Nucleus accumbens (tissue), 56 donors: ENCODE results near the gene FOXO3.
"Not testable (repeated sequence)": the region's sequence is repeated elsewhere in the genome, so short reads cannot be mapped to it uniquely, and the experiment has no call there.

ENCODE experiments used
- DNase-seq, 56 donors: peaks; one replicate each; lab custom pipeline; 2025; lab: John Stamatoyannopoulos, UW

The FOXO3 gene

DNA sequence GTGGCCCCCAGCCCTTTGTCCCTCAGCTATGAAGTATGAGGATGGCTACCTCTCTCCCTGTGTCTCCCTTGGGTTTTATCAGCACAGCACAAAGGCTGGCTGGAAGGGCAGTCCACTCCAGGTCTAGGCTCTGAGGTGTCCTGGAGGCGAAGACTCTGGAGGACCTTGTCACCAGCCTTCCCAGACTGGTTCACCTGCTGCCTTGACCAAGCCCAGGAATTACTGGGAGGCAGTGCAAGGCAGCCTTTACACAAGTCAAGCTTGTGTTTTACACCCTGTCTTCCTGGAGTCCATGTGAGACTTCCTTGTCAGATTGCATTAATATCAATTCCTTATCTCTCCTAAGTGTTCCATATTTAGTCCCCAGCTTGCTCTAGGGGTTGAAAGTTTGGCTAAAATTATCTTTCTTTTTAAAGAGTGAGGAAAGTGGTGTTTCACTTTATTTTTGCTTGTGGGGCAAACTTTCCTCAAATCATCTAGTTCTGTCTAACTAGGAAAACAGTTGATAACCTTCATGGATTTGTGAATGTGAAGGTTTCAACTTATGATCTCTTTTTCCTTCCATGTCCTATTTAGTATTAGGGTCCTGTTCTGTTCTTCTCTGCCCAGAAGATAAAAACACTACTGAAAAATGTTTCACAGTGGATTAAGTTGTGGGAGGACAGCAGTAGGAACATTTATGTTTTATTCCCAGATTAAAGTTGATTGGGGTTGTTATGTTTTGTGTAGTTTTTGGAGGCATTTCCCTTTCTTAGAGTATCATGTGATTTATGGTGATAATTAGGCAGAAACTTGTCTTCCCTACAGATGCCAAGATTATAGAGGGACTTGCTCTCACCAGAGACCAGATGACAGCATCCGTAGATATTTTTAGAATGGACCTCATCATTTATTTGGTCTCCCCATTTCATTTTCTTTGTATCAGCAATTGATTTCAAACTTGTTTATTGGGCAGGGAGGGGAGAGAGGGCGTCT lies 114.8 kb downstream of the FOXO3 start:
- DNase-seq: no peak

DNA sequence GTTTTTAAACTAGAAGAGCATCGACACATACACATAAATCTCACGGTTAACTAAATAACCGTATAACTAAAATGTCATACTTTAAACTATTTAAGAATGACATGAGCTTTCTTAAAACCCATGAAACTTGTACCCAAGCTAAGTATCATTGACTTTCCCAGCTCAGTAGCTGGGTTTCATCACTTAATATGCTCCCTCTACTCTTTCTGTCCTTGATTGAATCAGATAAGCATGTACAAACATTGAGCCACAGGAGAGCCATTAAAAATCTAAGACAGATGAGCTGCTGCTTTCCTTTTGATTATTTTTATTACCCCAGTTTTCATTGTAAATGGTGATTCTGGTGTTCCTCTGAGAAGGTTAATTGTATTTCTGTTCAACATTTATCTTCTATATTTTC lies 115.8 kb downstream of the FOXO3 start:
- DNase-seq: no peak

DNA sequence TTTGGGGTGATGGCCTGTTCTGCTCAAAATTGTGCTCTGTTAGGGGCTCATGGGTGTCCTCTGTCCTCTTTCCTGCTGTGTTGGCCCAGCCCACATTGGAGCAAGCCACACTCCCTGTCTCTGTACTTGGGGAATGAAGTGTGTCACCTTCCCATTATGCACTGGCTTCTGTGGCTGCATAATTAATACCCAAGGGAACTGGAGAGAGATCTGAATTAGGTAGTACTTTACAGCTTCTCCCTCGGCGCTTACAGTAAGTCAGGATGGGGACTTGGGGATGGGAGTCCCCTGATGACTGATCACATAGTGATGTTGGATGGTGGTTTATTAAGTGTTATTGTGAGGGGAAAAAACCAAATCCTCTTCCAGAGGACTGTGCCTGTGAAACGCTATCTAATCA lies 116.6 kb downstream of the FOXO3 start:
- no peak for DNase-seq

DNA sequence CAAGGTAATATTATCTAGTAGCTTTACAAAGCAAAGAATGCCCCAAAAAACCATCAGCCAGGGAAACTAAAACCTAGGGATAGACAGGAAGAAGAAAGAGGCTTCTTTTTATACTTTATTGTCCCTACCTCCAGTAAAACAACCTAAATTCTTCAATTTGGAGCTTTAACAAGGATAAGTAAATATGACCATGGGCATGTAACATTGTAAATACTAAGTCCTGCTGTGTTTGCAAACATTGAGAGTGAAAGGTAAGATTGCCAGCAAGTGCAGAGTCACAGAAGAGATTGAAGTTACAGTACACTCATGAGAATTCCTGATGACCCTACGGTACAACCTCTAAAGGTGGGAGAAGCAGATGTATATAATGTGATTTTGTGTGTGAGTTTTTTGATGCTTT lies 117.2 kb downstream of the FOXO3 start:
- DNase-seq: no peak

DNA sequence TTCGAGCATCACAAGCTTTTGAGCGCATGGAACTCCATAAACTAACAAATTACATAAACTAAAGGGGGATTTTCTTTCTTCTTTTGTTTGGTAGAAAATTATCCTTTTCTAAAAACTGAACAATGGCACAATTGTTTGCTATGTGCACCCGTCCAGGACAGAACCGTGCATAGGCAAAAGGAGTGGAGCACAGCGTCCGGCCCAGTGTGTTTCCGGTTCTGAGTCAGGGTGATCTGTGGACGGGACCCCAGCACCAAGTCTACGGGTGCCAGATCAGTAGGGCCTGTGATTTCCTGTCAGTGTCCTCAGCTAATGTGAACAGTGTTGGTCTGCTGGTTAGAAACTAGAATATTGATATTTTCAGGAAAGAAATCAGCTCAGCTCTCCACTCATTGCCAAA lies 119.6 kb downstream of the FOXO3 start:
- peak in 1 of 56 donors; percentile 45 for DNase-seq

DNA sequence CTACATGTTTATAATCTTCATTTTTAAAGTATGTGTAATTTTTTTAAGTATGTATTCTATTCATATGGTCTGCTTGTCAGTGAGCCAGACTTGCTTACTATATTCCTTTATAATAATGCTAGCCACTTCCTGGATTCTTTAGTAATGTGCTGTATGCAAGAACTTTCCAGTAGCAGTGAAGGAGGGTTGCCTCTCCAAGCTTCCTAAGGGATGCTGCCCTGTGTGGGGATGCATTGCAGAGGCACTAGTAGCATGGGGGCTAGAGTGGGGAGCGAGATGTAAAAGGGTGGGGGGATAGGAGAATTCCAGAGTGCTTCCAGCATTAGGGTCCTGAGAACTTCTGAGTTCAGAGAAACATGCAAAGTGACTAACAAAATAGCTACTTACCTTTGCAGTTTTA lies 121.0 kb downstream of the FOXO3 start:
- not testable (repeated sequence) for DNase-seq

DNA sequence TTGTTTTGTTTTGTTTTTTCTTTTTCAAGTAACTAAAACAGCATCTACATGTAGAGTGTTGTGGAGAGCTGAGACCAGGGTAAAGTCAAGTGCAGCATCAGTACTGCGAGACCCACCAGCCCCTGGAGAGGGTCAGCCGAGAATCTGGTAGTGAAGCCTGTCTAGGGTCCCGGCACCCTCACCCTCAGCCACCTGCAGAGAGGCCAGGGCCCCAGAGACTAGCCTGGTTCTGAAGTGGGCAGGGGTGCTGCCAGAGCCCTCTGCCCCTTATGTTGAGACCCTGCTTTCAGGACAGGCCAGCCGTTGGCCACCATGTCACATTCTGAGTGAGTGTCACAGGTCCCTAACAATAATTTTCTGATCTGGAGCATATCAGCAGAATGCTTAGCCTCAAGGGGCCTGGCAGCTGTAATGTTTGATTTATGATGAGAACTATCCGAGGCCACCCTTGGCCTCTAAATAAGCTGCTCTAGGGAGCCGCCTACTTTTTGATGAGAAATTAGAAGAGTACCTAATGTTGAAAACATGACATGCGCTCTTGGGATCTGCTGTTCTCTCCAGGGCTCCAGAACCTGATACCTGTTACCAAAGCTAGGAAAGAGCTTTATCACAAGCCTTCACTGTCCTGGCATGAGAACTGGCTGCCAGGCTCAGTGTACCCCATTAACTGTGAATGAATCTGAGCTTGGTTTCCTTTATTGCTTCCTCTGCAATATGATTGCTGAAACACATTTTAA lies 121.8 kb downstream of the FOXO3 start:
- DNase-seq: not testable (repeated sequence)

DNA sequence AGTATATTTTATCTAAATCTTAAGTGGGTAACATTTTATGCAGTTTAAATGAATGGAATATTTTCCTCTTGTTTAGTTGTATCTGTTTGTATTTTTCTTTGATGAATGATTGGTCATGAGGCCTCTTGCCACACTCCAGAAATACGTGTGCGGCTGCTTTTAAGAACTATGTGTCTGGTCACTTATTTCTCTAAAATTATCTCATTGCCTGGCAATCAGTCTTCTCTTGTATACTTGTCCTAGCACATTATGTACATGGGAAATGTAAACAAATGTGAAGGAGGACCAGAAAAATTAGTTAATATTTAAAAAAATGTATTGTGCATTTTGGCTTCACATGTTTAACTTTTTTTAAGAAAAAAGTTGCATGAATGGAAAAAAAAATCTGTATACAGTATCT lies 123.3 kb downstream of the FOXO3 start:
- DNase-seq: not testable (repeated sequence)

DNA sequence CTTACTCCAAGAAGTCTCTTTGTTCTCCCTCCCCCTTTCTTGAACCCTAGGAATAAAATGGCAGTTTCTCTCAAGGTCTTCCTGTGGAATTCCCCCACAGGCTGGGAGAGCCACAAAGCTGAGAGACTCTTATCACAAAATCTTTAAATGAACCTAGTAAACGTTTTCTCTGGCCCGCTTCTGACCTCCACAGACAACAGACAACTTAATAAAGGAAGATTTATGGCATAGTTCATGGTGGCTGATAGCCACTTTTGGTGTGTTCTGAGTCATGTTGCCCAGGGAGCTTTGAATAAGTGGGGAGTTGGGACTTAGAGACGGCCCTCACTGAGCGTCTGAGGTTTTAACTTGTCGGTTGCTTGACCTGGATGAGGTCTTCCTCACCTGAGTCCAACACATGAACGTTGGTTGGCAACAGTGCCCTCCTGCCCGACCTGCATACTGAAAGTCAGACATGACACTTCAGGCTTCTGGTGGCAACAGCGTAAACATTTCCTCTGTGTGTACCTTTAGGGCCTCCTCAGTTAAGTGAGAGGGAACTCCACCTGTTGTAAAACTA lies 124.1 kb downstream of the FOXO3 start:
- DNase-seq: no peak

DNA sequence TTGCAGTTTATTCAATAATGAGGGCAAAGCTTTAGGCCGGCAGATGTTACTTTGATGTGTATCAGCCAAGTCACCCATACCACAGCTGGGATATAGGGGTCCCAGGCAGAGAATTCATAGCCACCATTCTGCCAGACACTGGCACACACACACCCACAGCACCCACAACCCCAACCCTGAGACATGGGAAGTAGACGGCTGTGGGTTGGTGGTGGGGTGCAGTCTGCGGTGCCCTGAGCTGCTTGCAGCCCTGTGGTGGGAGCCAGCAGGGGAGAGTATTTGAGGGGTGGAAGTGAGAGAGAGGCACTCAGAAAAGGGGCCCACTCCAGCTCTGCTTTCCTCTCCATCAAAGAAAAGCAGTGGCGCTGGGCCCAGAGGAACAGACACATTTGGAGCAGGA lies 125.3 kb downstream of the FOXO3 start:
- no peak for DNase-seq

DNA sequence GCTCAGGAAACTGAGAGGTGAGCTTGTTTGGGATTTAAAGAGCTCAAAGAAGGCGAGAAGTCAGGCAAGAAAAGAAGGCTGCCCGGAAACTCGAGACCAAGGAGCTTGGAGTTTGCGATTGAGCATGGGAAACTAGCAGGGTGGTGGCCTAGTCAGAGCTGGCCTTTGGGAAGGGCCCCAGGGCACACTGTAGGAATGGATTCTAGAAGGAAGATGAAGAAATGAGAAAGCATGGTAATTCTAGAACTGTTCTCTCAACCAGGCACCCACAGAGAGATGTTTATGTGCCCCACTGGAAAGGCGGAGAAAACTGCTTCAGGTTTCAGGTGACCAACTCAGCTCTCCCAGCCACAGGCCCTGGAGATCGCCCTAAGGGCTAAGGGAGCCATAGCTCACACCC lies 126.2 kb downstream of the FOXO3 start:
- no peak for DNase-seq

DNA sequence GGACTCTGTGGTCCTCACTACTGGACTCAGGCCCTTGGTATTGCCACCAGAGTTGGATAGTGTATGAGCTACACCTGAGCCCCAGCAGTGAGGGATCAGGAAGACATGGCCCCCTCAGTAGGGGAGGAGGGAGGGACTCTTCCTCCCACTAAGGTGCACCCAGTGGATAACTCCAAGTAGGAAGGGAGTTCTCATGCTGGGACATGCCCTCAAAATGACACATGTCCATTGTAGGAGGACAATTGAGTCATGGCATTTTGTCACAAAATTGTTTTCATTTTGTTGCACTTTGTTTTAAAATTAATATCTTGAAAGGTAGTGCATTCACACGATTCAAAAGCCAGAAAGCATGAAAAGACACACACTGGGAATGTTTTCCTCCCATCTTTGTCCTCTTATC lies 127.2 kb downstream of the FOXO3 start:
- no peak for DNase-seq

DNA sequence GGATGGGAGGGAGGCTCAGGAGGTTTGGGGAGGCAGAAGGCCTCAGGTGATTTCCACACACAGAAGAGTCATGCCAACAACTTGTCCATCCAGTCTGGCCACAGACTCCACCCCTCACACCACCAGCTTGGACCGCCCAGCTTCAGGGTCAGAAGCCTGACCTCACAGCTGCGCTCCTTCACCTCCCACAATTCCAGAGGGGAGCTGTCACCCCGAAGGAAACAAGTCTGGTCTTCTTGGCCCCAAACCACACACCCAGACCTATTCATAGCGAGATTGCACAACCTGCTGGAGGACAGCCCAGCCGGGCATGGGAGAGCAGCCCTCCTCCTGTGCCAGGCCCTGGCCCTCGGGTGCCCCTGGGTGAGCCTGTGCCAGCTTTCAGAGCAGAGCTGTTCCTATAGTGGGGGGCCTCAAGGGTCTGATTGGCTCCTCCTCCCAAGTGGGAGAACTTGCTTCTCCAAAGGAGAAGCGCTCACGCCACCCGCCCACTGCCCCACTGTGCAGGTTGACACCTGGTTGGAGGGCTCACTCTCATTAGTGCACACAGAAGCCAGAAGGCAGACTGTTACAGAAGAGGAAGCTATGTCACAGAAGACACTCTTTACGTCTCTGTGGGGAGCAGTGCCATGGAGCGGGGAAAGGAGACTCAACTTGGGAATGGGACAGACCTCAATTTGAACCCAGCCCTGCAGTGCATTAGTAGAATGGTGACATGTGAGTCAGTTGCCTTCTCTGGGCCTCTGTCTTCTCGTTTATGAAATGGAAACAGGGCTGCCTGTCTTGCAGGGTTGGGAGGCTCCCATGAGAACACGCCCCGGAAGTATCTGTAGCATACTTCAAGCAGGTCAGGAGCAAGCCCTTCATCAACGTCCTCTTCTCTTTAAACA lies 128.8 kb downstream of the FOXO3 start:
- peak in 38 of 56 donors; percentile 5 to 66 (median 28) for DNase-seq

DNA sequence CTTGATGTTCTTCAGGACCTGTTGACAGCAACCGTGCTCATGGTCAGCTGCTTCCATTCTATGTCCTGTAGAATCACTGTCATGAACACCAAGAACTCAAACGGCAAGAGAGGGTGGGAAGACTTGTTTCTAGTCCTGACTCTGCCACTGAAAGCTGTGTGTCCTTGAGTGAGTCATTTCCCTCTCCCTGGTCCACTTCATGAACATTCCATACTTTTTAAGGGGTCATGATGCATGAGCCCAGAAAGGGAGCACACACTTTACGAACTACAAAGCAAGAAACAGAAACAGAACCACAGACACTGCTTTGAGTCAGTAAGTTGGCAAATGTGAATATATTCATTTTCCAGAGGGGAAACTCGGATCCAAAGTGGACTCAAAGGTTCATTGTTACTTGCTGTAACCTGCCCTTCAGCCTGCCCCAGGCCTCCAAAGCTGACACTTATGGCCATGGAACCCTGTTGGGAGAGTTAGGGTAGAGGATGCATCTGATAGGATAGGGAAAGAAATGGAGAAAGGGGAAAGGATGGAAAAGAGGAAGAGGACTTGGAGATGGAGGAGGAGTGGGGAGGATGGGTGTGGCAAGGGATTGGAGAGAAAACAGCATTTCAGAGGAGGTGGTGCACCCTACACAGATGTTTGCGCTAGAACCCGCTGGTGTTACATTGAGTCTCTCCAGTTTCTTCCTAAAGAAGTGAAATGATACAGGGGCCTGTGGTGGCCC lies 129.8 kb downstream of the FOXO3 start:
- no peak for DNase-seq

DNA sequence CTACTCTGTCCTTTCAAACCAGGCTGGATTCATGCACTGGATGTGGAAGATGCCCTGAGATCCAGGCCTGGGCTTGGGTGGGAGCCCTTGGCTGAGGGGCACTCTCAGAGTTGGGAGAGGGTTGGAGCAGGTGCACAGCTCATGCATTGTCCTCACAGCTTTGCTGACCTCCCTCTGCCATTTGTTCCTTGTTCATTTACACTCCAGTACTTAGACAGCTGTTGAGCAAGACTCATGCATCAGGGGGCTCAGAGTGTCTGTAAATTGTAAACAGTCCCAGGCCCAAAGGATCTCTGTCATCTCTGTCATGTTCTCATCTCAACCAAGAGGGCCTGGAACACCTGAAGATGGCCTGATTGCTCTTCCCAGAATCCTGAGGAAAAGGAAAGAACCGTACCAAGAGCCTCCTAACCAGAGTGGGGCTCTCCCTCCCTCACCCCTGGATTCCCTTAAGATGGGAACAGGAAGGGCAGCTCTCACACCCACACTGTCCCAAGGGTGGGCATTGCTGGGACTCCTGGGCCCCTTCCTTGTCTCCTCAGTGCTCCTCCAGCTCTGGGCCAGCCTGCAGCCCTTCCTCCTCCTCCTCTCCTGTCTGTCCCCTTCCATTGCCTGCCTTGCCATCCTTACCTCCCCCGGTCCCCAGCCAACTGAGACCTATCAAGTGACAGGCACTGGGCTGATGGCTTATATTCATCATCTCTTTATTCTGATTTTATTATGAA lies 132.9 kb downstream of the FOXO3 start:
- DNase-seq: no peak

DNA sequence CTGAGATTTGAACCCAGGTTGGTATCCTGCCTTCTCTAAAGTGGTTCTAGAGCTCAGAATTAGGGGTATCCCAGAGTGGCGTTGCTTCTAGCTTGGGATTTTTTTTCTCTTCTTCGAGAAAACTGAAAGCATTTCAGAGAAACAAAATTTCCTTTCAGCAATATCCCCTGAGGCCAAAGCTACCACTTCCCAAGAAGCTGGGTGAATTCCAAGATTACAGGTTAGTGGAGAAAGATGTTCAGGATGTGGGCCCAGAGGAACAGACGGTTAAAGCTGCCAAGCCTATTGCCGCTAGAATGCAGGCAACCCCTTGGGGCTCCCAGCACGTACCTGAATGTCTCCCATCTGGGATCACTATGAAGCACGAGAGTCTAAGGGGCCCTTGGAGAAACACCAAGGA lies 134.1 kb downstream of the FOXO3 start:
- no peak for DNase-seq

DNA sequence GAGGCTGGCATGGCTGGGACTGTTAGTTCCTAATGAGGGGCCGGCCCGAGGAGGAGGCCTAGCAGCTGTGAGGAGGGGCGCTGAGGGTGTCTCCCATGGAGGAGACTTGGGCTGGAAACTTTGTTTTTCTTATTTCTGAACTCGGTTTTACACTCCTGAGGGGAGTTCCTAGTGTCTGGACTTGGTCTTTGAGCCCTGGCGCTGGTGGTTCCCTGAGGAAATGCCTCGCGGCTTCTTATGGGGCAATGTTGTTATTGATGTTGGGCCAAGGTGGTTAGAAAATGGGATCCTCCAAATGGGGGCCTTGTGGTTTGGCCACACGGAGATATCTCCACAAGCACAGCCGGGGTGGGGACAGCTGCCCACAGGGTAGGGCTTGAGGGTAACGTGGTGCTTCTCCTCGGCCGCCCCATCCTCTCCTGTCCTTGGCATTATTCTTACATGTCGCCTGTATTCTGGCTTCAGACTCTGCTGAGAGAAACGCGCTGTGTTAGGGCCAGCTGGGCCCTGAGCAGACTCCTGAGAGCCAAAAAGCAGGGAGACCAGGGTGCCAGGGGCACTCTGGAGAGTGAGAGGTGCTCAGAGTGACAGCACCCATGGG lies 136.9 kb downstream of the FOXO3 start:
- DNase-seq: no peak

DNA sequence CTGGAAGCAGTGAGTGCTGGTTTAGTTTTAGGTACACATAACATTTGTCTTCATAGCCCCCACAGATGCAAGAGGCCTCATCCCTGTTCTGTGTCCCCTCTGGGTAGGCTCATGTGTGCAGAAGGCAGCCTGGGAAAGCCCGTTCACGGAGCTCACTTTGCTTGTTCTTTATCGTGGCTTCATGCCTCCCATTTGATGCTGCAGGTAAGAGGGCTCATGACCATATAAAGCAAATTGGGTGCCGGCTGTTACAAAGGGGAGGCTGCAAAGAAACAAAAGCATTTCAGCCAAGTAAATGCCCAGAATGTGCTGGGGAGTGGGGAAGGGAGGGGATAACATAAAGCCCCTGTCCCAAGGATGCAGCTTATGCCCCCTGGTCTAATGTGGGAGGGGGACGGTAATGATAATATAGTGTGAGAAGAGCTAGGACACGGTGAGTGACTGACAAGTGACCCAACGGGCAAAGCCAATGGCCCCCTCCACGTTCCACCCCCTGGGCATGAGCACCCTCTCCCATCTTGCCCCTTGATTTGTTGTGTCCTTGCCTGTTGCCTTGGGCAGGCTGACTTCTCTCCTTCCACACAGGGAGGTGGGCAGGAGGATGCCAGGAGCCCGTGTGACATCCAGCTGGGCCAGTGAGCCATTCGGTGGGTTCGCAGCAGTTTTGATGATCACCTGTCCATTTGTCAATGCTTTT lies 138.0 kb downstream of the FOXO3 start:
- no peak for DNase-seq
